SW 1271 (cell line): ENCODE results near the gene USO1.
"Not testable (repeated sequence)": the region's sequence is repeated elsewhere in the genome, so short reads cannot be mapped to it uniquely, and the experiment has no call there.

ENCODE experiments used
- DNase-seq, 2 experiments: peaks; one replicate each; lab custom pipeline; 2025; lab: John Stamatoyannopoulos, UW

Gene USO1

DNA sequence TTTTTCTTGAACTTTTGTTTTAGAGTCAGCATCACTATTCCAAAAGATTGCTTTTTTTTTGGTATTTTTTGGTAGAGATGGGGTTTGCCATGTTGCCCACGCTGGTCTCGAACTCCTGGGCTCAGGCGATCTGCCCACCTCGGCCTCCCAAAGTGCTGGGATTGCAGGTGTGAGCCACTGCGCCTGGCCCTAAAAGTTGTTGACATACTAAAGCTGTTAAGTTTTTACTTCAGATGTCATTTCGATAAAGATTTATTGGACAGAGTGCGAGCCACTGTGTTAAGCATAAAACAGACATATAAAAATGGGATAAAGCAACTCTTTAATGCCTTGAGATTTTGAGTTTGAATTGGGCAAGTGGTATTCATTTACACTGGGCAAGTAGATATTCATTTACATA, 28.3 kb downstream of the USO1 start:
- no peak for DNase-seq

DNA sequence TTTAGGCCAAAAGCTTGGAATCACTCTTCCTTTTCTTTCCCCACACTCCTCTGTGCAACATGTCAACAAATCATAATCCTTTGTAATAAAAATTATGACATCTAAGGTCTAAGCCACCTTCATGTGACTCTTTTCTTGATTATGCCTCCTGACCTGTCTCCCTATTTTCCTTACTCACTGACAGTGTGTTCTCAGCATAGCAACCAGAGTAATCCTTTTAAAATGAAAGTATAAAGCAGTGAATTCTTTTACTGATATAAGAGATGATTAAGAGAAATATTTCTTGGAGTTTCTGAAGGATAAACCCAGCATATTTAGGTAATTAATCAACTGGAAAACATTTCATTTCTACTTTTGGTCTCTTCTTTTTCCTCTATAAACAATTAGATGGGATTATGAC, 44.7 kb downstream of the USO1 start:
- no peak for DNase-seq

DNA sequence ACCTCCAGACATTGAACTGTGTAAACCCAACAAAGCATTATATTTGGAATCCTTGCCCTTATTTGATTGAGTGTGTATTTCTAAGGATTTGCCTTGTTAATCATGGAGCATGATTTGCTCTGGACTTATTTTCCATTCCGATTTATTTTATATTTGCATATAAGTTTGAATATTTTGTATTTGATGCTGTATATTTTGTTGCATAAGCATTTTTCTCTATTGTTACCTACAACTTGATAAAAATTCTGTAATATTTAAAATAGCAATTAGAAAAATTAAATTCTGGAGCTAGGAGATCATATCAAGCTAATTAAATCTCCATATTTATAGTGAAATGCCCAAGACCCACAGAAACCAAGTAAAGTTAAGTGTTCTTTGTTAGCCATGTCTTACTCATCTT, 47.2 kb downstream of the USO1 start:
- DNase-seq: no peak

- DNase-seq: no peak
Observed at GRCh38 chr4:75777589-75777988, 53.2 kb downstream of the USO1 start.

DNA sequence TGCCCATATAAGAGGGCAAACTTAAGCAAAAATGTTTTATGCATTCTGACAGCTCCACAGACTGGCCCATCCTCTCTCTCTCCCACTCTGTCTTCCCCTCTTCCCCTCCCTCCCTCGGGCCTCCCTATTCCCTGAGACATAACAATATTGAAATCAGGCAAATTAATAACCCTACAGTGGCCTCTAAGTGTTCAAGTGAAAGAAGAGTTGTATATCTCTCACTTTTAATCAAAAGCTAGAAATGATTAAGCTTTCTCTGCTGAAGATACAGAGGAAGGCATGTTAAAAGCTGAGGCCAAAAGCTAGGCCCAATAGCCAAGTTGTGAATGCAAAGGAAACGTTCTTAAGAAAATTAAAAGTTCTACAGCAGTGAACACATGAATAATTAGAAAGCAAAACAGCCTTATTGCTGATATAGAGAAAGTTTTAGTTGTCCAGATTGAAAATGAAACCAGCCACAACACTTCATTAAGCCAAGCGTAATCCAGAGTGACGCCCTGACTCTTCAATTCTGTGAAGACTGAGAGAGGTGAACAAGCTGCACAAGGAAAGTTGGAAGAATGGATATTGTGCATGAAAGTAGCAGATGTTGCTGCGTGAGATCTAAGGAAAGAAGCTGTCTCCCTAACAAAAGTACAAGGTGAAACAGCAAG, 54.9 kb downstream of the USO1 start:
- no peak for DNase-seq

- DNase-seq: no peak
Observed at GRCh38 chr4:75781305-75781704, 56.9 kb downstream of the USO1 start.

DNA sequence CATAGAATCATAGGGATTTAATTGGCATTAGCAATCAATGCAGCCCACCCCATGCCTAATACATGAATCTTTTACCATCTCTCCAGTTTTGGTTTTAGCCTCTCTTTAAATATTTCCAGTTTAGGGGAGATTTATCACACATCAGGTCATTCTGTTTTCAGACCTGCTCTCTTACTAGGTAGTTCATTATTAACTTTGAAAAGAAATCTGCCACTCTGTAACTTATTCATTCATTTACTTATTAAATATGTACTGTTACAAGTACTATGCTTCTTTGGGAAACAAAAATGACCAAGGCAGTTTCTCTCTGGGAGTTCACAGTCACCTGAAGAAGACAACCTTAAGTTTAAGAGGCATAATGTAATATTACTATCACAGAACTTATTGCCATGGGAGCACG, 62.1 kb downstream of the USO1 start:
- DNase-seq: no peak

DNA sequence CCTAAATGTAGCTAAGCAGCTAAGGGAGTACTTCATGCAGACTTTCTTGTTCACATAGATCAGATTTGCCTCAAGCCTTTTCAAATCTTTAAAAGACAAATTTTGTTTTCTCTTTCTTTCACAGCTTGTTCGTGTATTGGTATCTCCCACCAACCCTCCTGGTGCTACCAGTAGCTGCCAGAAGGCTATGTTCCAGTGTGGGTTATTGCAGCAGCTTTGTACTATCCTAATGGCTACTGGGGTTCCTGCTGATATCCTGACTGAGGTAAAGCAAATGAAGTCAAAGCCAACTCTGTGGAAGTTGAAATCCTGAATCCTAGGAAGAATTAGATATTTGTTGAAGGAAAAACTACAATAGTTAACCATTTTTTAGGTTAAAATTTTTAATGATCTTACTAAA, 62.6 kb downstream of the USO1 start:
- no peak for DNase-seq

DNA sequence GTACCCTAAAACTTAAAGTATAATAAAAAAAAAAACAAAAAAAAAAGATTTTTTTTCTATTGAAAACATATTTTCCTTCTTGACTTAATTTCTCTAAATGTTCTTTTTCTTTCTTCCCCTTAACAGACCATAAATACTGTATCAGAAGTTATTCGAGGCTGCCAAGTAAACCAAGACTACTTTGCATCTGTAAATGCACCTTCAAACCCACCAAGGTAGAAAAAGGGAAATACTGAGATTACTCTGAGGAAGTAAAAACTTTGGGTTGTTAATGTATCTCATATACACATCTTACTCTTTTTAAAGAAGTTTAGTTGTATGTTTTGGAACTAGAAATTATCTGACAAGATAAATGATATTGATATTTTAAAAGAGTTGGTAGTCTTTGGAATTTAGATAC, 65.6 kb downstream of the USO1 start:
- DNase-seq: no peak

- DNase-seq: no peak
Observed at GRCh38 chr4:75800972-75801371, 76.6 kb downstream of the USO1 start.

GRCh38 chr4:75806035-75806434, 81.7 kb downstream of the USO1 start:
- not testable (repeated sequence) for DNase-seq

- DNase-seq: no peak
Observed at GRCh38 chr4:75817901-75818300, 93.5 kb downstream of the USO1 start.

- DNase-seq: no peak
Observed at GRCh38 chr4:75819121-75819520, 94.7 kb downstream of the USO1 start.

GRCh38 chr4:75820197-75820596, 95.8 kb downstream of the USO1 start:
- DNase-seq: no peak

GRCh38 chr4:75820676-75821075, 96.3 kb downstream of the USO1 start:
- DNase-seq: no peak

GRCh38 chr4:75821216-75821615, 96.8 kb downstream of the USO1 start:
- no peak for DNase-seq

DNA sequence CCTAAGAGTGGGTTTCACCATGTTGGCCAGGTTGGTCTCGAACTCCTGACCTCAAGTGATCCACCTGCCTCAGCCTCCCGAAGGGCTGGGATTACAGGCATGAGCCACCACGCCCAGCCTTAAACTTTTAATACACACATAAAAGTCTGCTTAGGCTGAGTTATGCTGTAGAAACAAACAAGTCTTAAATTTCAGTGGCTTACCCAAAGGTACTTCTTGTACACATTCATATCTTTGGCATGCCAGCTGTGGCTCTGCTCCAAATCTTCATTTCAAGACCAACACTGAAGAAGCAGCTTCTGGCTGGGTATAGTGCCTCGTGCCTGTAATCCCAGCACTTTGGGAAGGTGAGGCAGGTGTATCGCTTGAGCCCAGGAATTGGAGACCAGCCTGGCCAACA, 97.6 kb downstream of the USO1 start:
- DNase-seq: no peak

- DNase-seq: no peak
Observed at GRCh38 chr4:75822416-75822815, 98.0 kb downstream of the USO1 start.

DNA sequence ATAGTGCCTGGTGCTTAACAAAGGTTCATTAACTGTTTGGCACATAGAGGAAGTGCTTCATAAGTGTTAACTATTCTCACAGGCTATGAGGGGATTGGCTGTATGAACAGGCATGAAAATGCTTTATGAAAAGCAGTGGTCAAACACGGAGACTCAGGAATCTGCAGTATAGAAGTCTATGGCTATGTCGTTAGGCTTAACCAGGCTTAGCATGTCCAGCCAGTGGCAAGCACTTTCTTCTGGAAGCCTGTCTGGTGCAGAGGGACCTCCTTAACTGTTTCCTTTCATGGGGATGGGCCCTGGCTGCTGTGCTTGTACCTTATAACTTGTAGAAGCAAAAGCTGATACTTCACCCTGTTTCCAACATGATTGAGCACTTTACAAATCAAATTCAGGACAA, 99.4 kb downstream of the USO1 start:
- DNase-seq: no peak

DNA sequence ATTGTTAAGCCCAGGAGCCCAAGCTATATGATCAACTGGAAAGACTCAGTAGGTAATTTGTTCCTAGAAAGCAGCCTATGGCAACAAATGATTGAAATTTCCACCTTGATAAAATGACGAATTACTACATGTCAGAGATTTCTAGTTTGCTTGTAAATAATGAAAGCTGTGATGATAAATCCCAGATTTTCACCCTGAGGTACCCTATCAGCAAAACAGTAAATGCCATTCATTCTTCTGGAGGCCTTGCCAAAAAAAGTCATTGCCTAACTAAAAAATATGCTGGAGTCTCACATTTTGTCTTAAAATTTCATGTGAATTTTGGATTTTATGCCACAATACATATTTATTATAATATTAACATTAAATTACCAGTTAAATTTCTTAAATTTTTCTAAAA, 106.5 kb downstream of the USO1 start:
- DNase-seq: no peak

DNA sequence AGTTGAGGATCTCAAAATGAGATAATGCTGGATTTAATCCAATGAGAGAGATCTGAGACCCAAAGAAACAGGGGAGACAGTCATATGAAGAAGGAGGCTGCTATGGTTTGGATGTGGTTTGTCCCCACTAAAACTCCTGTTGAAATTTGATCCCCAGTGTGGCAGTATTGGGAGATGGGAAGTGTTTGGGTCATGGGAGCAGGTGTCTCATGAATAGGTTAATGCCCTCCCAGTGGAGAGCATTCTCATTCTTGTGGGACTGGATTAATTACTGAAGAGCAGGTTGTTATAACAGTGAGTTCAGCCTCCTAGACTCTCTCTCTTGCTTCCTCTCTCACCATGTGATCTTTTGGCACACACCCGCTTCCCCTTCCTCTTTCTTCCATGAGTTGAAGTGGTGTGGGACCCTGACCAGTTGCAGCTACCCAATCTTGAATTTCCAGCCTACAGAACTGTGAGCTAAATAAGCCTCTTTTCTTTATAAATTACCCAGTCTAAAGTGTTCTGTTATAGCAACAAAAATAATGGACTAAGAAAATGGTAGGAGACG, 107.6 kb downstream of the USO1 start:
- DNase-seq: no peak

- DNase-seq: no peak
Observed at GRCh38 chr4:75834095-75834771, 109.9 kb downstream of the USO1 start.

DNA sequence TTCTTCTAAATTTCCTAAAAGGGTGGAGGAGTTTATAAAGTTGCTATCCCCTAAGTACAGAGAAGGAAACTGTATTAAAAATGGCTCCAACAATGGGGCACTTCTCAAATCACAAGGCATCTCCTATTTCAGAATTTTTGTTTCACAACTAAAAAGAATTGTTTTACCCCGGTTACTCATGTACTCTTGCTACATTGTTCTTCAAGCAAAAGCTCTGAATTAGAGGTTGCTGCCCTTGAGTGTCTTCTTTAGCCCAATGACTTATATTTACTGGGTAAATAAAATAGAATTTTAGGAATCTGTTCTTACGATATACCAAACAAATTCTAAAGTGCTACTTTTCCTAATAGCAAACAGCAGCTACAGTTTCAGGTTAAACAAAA, 110.4 kb downstream of the USO1 start:
- no peak for DNase-seq
